ENCODE results near the gene MACF1.

DNA sequence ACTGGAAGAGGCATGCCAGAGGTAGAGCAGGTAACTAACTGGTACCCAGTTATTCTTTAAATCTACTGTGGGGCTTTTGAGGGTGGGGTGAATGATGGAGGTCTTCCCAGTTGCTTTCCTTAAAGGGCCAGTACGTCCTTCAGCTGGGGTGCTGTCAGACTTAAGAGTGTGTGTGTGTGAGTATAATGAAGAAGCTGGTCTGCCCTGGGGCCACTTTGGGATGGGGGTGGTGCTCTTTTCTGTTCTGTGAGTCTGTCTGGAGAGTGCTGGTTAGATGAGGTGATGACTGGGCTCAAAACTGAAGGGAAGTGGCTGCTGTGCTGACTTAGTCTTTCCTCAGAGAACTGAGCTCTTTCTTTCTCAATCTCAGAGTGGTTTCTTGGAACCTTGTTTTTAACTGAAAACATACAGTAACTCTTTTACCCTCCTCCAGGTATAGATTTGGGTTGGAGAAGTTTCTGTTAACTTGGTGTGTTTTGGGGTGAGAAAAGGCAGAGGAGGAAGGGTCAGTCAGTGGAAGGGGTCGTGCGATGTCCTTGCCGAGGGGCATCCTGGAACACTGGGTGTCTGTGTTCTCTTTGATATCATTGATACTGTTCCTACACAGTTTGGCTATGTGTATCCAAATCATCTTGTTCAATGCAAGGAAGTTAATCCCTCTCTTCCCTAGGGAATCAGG lies 746 bp downstream of the MACF1 start:
- TF ChIP-seq, protein P1, sequence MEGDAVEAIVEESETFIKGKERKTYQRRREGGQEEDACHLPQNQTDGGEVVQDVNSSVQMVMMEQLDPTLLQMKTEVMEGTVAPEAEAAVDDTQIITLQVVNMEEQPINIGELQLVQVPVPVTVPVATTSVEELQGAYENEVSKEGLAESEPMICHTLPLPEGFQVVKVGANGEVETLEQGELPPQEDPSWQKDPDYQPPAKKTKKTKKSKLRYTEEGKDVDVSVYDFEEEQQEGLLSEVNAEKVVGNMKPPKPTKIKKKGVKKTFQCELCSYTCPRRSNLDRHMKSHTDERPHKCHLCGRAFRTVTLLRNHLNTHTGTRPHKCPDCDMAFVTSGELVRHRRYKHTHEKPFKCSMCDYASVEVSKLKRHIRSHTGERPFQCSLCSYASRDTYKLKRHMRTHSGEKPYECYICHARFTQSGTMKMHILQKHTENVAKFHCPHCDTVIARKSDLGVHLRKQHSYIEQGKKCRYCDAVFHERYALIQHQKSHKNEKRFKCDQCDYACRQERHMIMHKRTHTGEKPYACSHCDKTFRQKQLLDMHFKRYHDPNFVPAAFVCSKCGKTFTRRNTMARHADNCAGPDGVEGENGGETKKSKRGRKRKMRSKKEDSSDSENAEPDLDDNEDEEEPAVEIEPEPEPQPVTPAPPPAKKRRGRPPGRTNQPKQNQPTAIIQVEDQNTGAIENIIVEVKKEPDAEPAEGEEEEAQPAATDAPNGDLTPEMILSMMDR (IDR thresholded peaks at IDR 0.05), result no peak
- TF ChIP-seq POLR2A (IDR thresholded peaks at IDR 0.05) (no peak), POLR2AphosphoS5 (IDR thresholded peaks at IDR 0.05) (no peak)

Measured in prostate gland (tissue), 2 donors.